Mesodermal cell (in vitro differentiated cells): ENCODE data around the gene DPH1.

ENCODE experiments used
- H3K27ac ChIP-seq: 2 replicates; pipeline ENCODE4 v1.7.0; 2013; ENCODE audit warnings: mild to moderate bottlenecking, low read depth, low read length, moderate library complexity; ENCODE audit not compliant: severe bottlenecking
- H3K36me3 ChIP-seq: 2 replicates; pipeline ENCODE4 v1.7.1; 2013; ENCODE audit warnings: mild to moderate bottlenecking, low read length, moderate library complexity; ENCODE audit not compliant: control insufficient read depth, insufficient read depth
- H3K4me1 ChIP-seq: one replicate; pipeline ENCODE4 v1.7.1; 2013; ENCODE audit warnings: mild to moderate bottlenecking, low read length; ENCODE audit not compliant: insufficient read depth, control insufficient read depth, poor library complexity, severe bottlenecking
- H3K4me3 ChIP-seq: 2 replicates; pipeline ENCODE4 v1.7.0; 2013; ENCODE audit warnings: low read length, control low read depth, mild to moderate bottlenecking; ENCODE audit not compliant: insufficient read depth, poor library complexity, severe bottlenecking; ENCODE audit errors: extremely low read depth
- H3K9me3 ChIP-seq: 2 replicates; pipeline ENCODE4 v1.7.1; 2013; ENCODE audit warnings: mild to moderate bottlenecking, low read length, moderate library complexity; ENCODE audit not compliant: control insufficient read depth
- WGBS, 2 experiments: methylation state at CpG; one replicate each; pipeline ENCODE4 v1.1.5; 2013; ENCODE audit warnings: missing lambda C conversion rate in 2 of 2; ENCODE audit not compliant: insufficient coverage in 2 of 2; 5-methylcytosine and 5-hydroxymethylcytosine counted together

The DPH1 gene

GRCh38 chr17:2042390-2042847, 12.5 kb downstream of the DPH1 start:
- H3K9me3 ChIP-seq, result no peaks in the 10 kb centered on the region
- peak overlapping the region; percentile 82 for H3K27ac ChIP-seq
- H3K4me3 ChIP-seq, result peak overlapping the region; percentile 76
- H3K36me3 ChIP-seq, result peaks cover 39% of the 10 kb centered on the region
- peaks cover 22% of the 10 kb centered on the region for H3K4me1 ChIP-seq
- WGBS, 2 experiments, result 35 to 38% methylated on average over 17 of the region's 17 CpGs

GRCh38 chr17:2042933-2043332, 13.0 kb downstream of the DPH1 start:
- Histone ChIP-seq H3K36me3 (peaks cover 34% of the 10 kb centered on the region), H3K9me3 (no peaks in the 10 kb centered on the region), H3K4me3 (peak overlapping the region; percentile 76), H3K4me1 (peaks cover 22% of the 10 kb centered on the region), H3K27ac (peak overlapping the region; percentile 82)
- WGBS, 2 experiments, result 94 to 96% methylated on average over 3 to 4 of the region's 5 CpGs

- Histone ChIP-seq H3K4me1 (peaks cover 22% of the 10 kb centered on the region), H3K27ac (no peak overlapping the region), H3K9me3 (no peaks in the 10 kb centered on the region), H3K36me3 (peaks cover 25% of the 10 kb centered on the region), H3K4me3 (no peak overlapping the region)
- WGBS, 2 experiments, result 92 to 100% methylated on average over 2 to 4 of the region's 6 CpGs
Measured at GRCh38 chr17:2043785-2044184, 13.8 kb downstream of the DPH1 start.

- H3K36me3 ChIP-seq, result peaks cover 25% of the 10 kb centered on the region
- 96 to 100% methylated on average over 4 to 5 of the region's 5 CpGs for WGBS, 2 experiments
- no peaks in the 10 kb centered on the region for H3K9me3 ChIP-seq
- no peak overlapping the region for H3K4me3 ChIP-seq
- peaks cover 24% of the 10 kb centered on the region for H3K4me1 ChIP-seq
- H3K27ac ChIP-seq, result no peak overlapping the region
Measured at GRCh38 chr17:2044263-2044894, 14.4 kb downstream of the DPH1 start.

- H3K4me1 ChIP-seq, result peaks cover 21% of the 10 kb centered on the region
- 91 to 92% methylated on average over 6 of the region's 6 CpGs for WGBS, 2 experiments
- no peaks in the 10 kb centered on the region for H3K9me3 ChIP-seq
Measured at GRCh38 chr17:2047590-2047989, 17.6 kb downstream of the DPH1 start.

GRCh38 chr17:2048805-2049204, 18.9 kb downstream of the DPH1 start:
- Histone ChIP-seq H3K4me1 (peaks cover 16% of the 10 kb centered on the region), H3K9me3 (no peaks in the 10 kb centered on the region), H3K27ac (no peak overlapping the region), H3K36me3 (peaks cover 8% of the 10 kb centered on the region), H3K4me3 (no peak overlapping the region)
- 14 to 39% methylated on average over 2 to 4 of the region's 9 CpGs for WGBS, 2 experiments

More at GRCh38 chr17:2047590-2047989, 17.6 kb downstream of the DPH1 start:
- H3K4me3 ChIP-seq, result no peak overlapping the region
- H3K36me3 ChIP-seq, result peaks cover 20% of the 10 kb centered on the region
- H3K27ac ChIP-seq, result no peak overlapping the region

- H3K4me1 ChIP-seq, result peaks cover 14% of the 10 kb centered on the region
- peak overlapping the region; percentile 50 for H3K4me3 ChIP-seq
- peak overlapping the region; percentile 73 for H3K27ac ChIP-seq
- peaks cover under 1% of the 10 kb centered on the region for H3K36me3 ChIP-seq
- H3K9me3 ChIP-seq, result no peaks in the 10 kb centered on the region
- WGBS, 2 experiments, result 4 to 6% methylated on average over 60 to 79 of the region's 104 CpGs
Measured at GRCh38 chr17:2049333-2050299, 19.7 kb downstream of the DPH1 start.

GRCh38 chr17:2050300-2051060, 20.5 kb downstream of the DPH1 start:
- peak overlapping the region; percentile 41 for H3K4me3 ChIP-seq
- 1 to 4% methylated on average over 49 to 75 of the region's 88 CpGs for WGBS, 2 experiments
- no peak overlapping the region for H3K27ac ChIP-seq

GRCh38 chr17:2051061-2051932, 21.3 kb downstream of the DPH1 start:
- Histone ChIP-seq H3K4me3 (peak overlapping the region; percentile 41), H3K9me3 (no peaks in the 10 kb centered on the region), H3K36me3 (no peaks in the 10 kb centered on the region), H3K4me1 (peaks cover 19% of the 10 kb centered on the region), H3K27ac (no peak overlapping the region)
- WGBS, 2 experiments, result 6 to 7% methylated on average over 51 to 63 of the region's 81 CpGs

More at GRCh38 chr17:2050300-2051060, 20.5 kb downstream of the DPH1 start:
- Histone ChIP-seq H3K4me1 (peaks cover 16% of the 10 kb centered on the region), H3K9me3 (no peaks in the 10 kb centered on the region), H3K36me3 (no peaks in the 10 kb centered on the region)
